Esophagus muscularis mucosa (tissue), 4 donors: ENCODE results near the gene SEC62. TPM values are rescaled to one million over a fixed set of nuclear protein-coding genes. Genes with fewer than 3 reads are reported as not detected.

Experiments
- DNase-seq: peaks from one replicate; pipeline ENCODE4 v3.0.0-alpha.2; 2017; ENCODE audit errors: extremely low spot score
- H3K27ac ChIP-seq, 4 donors: fragments of 200-600 bp; sonication (generic); replicated peaks in 1 of 4; 1 replicate in 3 of 4; 2 replicates in 1 of 4; pipeline ENCODE4 v1.5.1; 2016 to 2019; ENCODE audit warnings: mild to moderate bottlenecking in 1 of 4
- H3K27me3 ChIP-seq, 4 donors: fragments of 200-600 bp; sonication (generic); one replicate each; pipeline versions ENCODE4 v1.5.1 to v1.6.0; 2016 to 2019
- H3K36me3 ChIP-seq, 4 donors: fragments of 200-600 bp; sonication (generic); one replicate each; pipeline ENCODE4 v1.5.1; 2016 to 2019
- H3K4me1 ChIP-seq, 4 donors: fragments of 200-600 bp; sonication (generic); one replicate each; pipeline ENCODE4 v1.5.1; 2016 to 2019
- H3K4me3 ChIP-seq, 4 donors: fragments of 200-600 bp; sonication (generic); 1 replicate in 2 of 4; 2 replicates in 2 of 4; pipeline ENCODE4 v1.5.1; 2016 to 2019; ENCODE audit warnings: mild to moderate bottlenecking in 4 of 4, moderate library complexity in 1 of 4
- H3K9me3 ChIP-seq, 4 donors: fragments of 200-600 bp; sonication (generic); 1 replicate in 3 of 4; 2 replicates in 1 of 4; pipeline ENCODE4 v1.5.1; 2016 to 2019
- CTCF ChIP-seq, 3 experiments: fragments of 200-600 bp in 2 of 3; fragments of 450-650 bp in 1 of 3; sonication (generic) in 2 of 3; IDR thresholded peaks; one replicate each; pipeline ENCODE4 v1.5.1; 2017 to 2019; ENCODE audit warnings: antibody characterized with exemption in 3 of 3, mild to moderate bottlenecking in 2 of 3, moderate library complexity in 1 of 3
- EP300 ChIP-seq: sonication (generic); formaldehyde crosslinking; IDR thresholded peaks from one replicate; pipeline ENCODE4 v1.6.1; 2017; ENCODE audit warnings: antibody characterized with exemption
- POLR2A ChIP-seq: fragments of 450-650 bp; IDR thresholded peaks from one replicate; pipeline ENCODE4 v1.6.1; 2017; ENCODE audit warnings: antibody characterized with exemption, moderate library complexity, mild to moderate bottlenecking, low read depth
- POLR2AphosphoS5 ChIP-seq, 2 donors: sonication (generic); formaldehyde crosslinking; IDR thresholded peaks; one replicate each; pipeline ENCODE4 v1.6.1; 2017; ENCODE audit warnings: antibody characterized with exemption in 2 of 2
- WGBS: methylation state at CpG from one replicate; pipeline ENCODE4 v1.1.5; 2018; 5-methylcytosine and 5-hydroxymethylcytosine counted together
- intact Hi-C: fragments of 100-400 bp; cut with DNase I; formaldehyde crosslinking; loops from one replicate; pipeline ENCODE4 v1.15.1; 2023
- total RNA-seq, 4 donors: library from RNA; depleted of rRNA; stranded (reverse); fragments of >200 nt; gene quantifications; one replicate each; pipeline versions ENCODE4 v1.1.0 to v1.2.1, GENCODE V29; 2016

SEC62 gene
- total RNA-seq, 4 donors from 2014 or later = 65.6 to 71.8 (median 69.3) TPM

DNA sequence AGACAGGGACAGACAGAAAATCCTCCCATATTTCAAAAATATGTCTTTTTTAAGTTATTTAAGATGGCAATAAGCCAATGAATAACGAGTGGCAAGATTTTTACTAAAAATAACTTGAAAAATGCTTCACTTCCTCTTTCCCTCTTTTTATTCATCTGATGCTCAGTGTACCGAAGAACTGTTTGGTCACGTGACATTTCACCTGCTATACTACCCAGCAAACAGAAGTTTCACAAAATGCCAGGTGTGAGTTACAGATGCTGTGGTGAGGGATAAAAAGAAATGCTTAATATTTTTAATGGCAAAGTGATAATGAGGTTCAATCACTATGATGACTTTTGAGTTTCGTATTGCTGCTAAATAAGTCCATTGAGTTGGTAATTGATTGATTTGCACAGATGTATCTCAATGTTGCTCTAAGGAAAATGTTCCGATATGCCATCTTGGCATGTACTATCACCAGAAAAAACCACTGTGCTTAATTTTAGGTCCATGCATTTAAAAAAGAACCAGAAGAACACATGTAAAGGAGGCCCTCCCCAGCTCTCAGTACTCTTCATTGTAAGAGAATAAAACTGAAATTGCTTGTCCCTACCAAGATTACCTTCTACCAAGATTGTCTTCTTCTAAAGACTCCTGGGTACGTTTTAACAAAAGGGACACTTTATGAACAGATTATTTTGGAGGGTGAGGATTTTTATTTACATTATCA is 26.0 kb upstream of the SEC62 start:
- Histone ChIP-seq H3K4me3 (no peak overlapping the region), H3K9me3 (no peaks in the 10 kb centered on the region), H3K27ac (no peak overlapping the region), H3K4me1 (no peaks in the 10 kb centered on the region), H3K36me3 (no peaks in the 10 kb centered on the region), H3K27me3 (no peaks in the 10 kb centered on the region)
- WGBS = 65% methylated on average over 6 of the region's 6 CpGs
- intact Hi-C loops = no loop called here
- TF ChIP-seq CTCF (IDR thresholded peaks at IDR 0.05) = no peak
- TF ChIP-seq POLR2AphosphoS5 (IDR thresholded peaks at IDR 0.05) = no peak
- no peak for TF ChIP-seq EP300
- TF ChIP-seq POLR2A = no peak
- no peak for DNase-seq

- Histone ChIP-seq H3K36me3 (no peaks in the 10 kb centered on the region), H3K4me1 (no peaks in the 10 kb centered on the region), H3K27me3 (no peaks in the 10 kb centered on the region), H3K9me3 (no peaks in the 10 kb centered on the region), H3K27ac (no peak overlapping the region), H3K4me3 (no peak overlapping the region)
- DNase-seq = no peak
- 71% methylated on average over 7 of the region's 7 CpGs for WGBS
- TF ChIP-seq POLR2AphosphoS5 (IDR thresholded peaks at IDR 0.05) (no peak), POLR2A (no peak), EP300 (no peak), CTCF (IDR thresholded peaks at IDR 0.05) (no peak)
- intact Hi-C loops = no loop called here
Observed at GRCh38 chr3:169945313-169945712, 21.3 kb upstream of the SEC62 start.

GRCh38 chr3:169946336-169946735 is 20.3 kb upstream of the SEC62 start:
- DNase-seq = no peak
- Histone ChIP-seq H3K4me3 (no peak overlapping the region), H3K4me1 (no peaks in the 10 kb centered on the region), H3K27ac (no peak overlapping the region), H3K27me3 (no peaks in the 10 kb centered on the region), H3K36me3 (no peaks in the 10 kb centered on the region), H3K9me3 (no peaks in the 10 kb centered on the region)
- TF ChIP-seq POLR2A (no peak), CTCF (IDR thresholded peaks at IDR 0.05) (no peak), EP300 (no peak), POLR2AphosphoS5 (IDR thresholded peaks at IDR 0.05) (no peak)
- intact Hi-C loops = no loop called here
- 75% methylated on average over 2 of the region's 3 CpGs for WGBS

- Histone ChIP-seq H3K27me3 (no peaks in the 10 kb centered on the region), H3K27ac (no peak overlapping the region), H3K9me3 (no peaks in the 10 kb centered on the region), H3K4me3 (no peak overlapping the region), H3K36me3 (no peaks in the 10 kb centered on the region), H3K4me1 (no peaks in the 10 kb centered on the region)
- WGBS = 64% methylated on average over 2 of the region's 2 CpGs
- intact Hi-C loops = no loop called here
- no peak for DNase-seq
- TF ChIP-seq POLR2AphosphoS5 (IDR thresholded peaks at IDR 0.05) = no peak
- no peak for TF ChIP-seq CTCF (IDR thresholded peaks at IDR 0.05)
- TF ChIP-seq POLR2A = no peak
- TF ChIP-seq EP300 = no peak
Observed at GRCh38 chr3:169948559-169949448, 17.8 kb upstream of the SEC62 start.
